H1 (cell line): ENCODE data around the gene CACNA1D. TPM values are rescaled to one million over a fixed set of nuclear protein-coding genes. Genes with fewer than 3 reads are reported as not detected.
A peak's percentile ranks its signal among the peaks of the same experiment; 100 is the strongest.

Experiments used
- CBX8 ChIP-seq: fragments of 300-800, 300-1000 bp; sonication (generic); IDR thresholded peaks from 2 replicates; pipeline ENCODE4 v1.7.1; 2016; ENCODE audit warnings: low read depth, low read length, borderline replicate concordance
- CTBP2 ChIP-seq: IDR thresholded peaks from 2 replicates; pipeline ENCODE4 v1.7.0; 2011; ENCODE audit warnings: borderline replicate concordance, mild to moderate bottlenecking, moderate library complexity, mixed read lengths, low read length; ENCODE audit not compliant: insufficient read depth, insufficient read length
- EGR1 ChIP-seq: IDR thresholded peaks from 2 replicates; pipeline ENCODE4 v1.6.1; 2011; ENCODE audit warnings: low read depth, low read length, borderline replicate concordance
- NANOG ChIP-seq: IDR thresholded peaks from 2 replicates; pipeline ENCODE4 v1.6.1; 2011; ENCODE audit warnings: low read length, low read depth, mild to moderate bottlenecking, inconsistent platforms; ENCODE audit not compliant: insufficient read depth, poor library complexity, severe bottlenecking
- NRF1 ChIP-seq: IDR thresholded peaks from 2 replicates; pipeline ENCODE4 v1.6.1; 2011; ENCODE audit warnings: mild to moderate bottlenecking, low read depth, low read length, improper control_type of control experiment
- POLR2A ChIP-seq, 2 experiments: IDR thresholded peaks; 1 replicate in 1 of 2; 2 replicates in 1 of 2; pipeline ENCODE4 v1.6.1; 2011; ENCODE audit warnings: low read depth in 2 of 2, low read length in 2 of 2, mild to moderate bottlenecking in 2 of 2; ENCODE audit errors: control extremely low read depth in 1 of 2
- POLR2AphosphoS5 ChIP-seq: IDR thresholded peaks from 2 replicates; pipeline ENCODE4 v1.6.1; 2011; ENCODE audit warnings: low read depth, low read length
- YY1 ChIP-seq: IDR thresholded peaks from 2 replicates; pipeline ENCODE4 v1.6.1; 2011; ENCODE audit warnings: low read depth, mild to moderate bottlenecking, low read length
- polyA plus RNA-seq, 7 experiments: library from polyadenylated mRNA; depleted of rRNA in 3 of 7; stranded (reverse) in 5 of 7; unstranded in 2 of 7; fragments of >200 nt in 5 of 7; fragments of 200-250 nt in 2 of 7; gene quantifications; 1 replicate in 5 of 7; 2 replicates in 1 of 7; 4 replicates in 1 of 7; pipeline versions ENCODE4 v1.2.1 to v1.2.3, GENCODE V29; 2011 to 2013; ENCODE audit warnings: missing spikeins in 2 of 7, mixed read lengths in 2 of 7
- total RNA-seq: library from RNA; stranded (reverse); fragmentation: NEBNext Ultra II Directional; extraction: Animal tissue kit (Norgen Biotek cat#: 25700); gene quantifications from 2 replicates; pipeline ENCODE4 v1.2.1, GENCODE V29; 2021
- TF ChIP-seq, protein P1 (sequence below): fragments of 300-600 bp; sonication (generic); IDR thresholded peaks from 2 replicates; pipeline ENCODE4 v1.7.1; 2012; ENCODE audit warnings: low read length, moderate library complexity, mild to moderate bottlenecking, inconsistent platforms; ENCODE audit not compliant: insufficient replicate concordance
- TF ChIP-seq, protein P2 (sequence below): IDR thresholded peaks from 2 replicates; pipeline ENCODE4 v1.6.1; 2012; ENCODE audit warnings: inconsistent platforms

CACNA1D gene
- total and polyA plus RNA-seq, 2 of the 8 experiments (the other 6 are each of a cell fraction or from before 2014, with no cell fraction given): 2.0 to 2.9 TPM

DNA sequence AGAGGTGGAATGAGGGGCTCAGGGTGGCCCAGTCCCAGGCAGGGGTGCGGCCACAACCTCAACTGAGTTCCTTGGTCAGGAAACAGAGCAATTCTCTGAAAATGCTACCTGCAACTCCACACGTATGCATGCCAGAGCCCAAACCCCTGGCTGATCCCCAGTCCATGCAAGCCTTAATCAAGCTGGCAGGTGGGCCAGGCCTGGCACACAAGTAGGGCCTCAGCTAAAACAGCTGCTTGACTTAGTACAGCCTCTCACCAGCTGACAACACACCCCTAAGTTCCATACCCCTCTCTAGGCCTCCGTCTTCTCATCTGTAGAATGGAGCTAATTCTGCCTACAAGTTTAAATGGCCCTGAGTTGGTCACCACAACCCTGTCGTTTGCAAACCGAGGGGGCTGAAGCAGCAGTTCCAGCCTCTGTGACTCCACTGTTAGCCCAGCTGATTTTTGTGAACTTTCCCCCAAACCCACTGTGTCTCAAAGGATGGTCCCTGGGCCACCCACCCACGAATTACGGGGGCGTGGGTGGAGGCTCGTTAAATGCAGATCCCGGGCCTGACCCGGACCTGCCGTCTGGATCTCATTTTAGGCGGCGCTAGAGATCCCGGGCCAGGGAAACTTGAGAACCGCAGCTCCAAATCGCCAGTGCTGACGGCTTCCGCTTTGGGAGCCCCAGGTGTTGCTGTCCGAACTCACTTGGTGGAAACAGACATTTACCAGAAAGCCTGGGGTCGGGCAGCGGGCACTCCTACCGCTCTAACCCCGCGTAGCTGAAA is 350.9 kb downstream of the CACNA1D start (continued):
- TF ChIP-seq, protein P1, sequence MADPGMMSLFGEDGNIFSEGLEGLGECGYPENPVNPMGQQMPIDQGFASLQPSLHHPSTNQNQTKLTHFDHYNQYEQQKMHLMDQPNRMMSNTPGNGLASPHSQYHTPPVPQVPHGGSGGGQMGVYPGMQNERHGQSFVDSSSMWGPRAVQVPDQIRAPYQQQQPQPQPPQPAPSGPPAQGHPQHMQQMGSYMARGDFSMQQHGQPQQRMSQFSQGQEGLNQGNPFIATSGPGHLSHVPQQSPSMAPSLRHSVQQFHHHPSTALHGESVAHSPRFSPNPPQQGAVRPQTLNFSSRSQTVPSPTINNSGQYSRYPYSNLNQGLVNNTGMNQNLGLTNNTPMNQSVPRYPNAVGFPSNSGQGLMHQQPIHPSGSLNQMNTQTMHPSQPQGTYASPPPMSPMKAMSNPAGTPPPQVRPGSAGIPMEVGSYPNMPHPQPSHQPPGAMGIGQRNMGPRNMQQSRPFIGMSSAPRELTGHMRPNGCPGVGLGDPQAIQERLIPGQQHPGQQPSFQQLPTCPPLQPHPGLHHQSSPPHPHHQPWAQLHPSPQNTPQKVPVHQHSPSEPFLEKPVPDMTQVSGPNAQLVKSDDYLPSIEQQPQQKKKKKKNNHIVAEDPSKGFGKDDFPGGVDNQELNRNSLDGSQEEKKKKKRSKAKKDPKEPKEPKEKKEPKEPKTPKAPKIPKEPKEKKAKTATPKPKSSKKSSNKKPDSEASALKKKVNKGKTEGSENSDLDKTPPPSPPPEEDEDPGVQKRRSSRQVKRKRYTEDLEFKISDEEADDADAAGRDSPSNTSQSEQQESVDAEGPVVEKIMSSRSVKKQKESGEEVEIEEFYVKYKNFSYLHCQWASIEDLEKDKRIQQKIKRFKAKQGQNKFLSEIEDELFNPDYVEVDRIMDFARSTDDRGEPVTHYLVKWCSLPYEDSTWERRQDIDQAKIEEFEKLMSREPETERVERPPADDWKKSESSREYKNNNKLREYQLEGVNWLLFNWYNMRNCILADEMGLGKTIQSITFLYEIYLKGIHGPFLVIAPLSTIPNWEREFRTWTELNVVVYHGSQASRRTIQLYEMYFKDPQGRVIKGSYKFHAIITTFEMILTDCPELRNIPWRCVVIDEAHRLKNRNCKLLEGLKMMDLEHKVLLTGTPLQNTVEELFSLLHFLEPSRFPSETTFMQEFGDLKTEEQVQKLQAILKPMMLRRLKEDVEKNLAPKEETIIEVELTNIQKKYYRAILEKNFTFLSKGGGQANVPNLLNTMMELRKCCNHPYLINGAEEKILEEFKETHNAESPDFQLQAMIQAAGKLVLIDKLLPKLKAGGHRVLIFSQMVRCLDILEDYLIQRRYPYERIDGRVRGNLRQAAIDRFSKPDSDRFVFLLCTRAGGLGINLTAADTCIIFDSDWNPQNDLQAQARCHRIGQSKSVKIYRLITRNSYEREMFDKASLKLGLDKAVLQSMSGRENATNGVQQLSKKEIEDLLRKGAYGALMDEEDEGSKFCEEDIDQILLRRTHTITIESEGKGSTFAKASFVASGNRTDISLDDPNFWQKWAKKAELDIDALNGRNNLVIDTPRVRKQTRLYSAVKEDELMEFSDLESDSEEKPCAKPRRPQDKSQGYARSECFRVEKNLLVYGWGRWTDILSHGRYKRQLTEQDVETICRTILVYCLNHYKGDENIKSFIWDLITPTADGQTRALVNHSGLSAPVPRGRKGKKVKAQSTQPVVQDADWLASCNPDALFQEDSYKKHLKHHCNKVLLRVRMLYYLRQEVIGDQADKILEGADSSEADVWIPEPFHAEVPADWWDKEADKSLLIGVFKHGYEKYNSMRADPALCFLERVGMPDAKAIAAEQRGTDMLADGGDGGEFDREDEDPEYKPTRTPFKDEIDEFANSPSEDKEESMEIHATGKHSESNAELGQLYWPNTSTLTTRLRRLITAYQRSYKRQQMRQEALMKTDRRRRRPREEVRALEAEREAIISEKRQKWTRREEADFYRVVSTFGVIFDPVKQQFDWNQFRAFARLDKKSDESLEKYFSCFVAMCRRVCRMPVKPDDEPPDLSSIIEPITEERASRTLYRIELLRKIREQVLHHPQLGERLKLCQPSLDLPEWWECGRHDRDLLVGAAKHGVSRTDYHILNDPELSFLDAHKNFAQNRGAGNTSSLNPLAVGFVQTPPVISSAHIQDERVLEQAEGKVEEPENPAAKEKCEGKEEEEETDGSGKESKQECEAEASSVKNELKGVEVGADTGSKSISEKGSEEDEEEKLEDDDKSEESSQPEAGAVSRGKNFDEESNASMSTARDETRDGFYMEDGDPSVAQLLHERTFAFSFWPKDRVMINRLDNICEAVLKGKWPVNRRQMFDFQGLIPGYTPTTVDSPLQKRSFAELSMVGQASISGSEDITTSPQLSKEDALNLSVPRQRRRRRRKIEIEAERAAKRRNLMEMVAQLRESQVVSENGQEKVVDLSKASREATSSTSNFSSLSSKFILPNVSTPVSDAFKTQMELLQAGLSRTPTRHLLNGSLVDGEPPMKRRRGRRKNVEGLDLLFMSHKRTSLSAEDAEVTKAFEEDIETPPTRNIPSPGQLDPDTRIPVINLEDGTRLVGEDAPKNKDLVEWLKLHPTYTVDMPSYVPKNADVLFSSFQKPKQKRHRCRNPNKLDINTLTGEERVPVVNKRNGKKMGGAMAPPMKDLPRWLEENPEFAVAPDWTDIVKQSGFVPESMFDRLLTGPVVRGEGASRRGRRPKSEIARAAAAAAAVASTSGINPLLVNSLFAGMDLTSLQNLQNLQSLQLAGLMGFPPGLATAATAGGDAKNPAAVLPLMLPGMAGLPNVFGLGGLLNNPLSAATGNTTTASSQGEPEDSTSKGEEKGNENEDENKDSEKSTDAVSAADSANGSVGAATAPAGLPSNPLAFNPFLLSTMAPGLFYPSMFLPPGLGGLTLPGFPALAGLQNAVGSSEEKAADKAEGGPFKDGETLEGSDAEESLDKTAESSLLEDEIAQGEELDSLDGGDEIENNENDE: no peak
- TF ChIP-seq CBX8 (no peak), YY1 (no peak; the same call in 1 of the 2 replicates), EGR1 (peak; percentile 74; the same call in 1 of the 2 replicates), POLR2AphosphoS5 (no peak), NRF1 (no peak), POLR2A (IDR thresholded peaks at IDR 0.05; ENCODE audit: control extremely low read depth in 1 of 2, low read depth in 2 of 2, low read length in 2 of 2) (peak in 1 of 2 experiments; percentile 45; a peak in 2 of 3 replicates), CTBP2 (no peak), NANOG (no peak)
- TF ChIP-seq, protein P2, sequence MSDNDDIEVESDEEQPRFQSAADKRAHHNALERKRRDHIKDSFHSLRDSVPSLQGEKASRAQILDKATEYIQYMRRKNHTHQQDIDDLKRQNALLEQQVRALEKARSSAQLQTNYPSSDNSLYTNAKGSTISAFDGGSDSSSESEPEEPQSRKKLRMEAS: no peak
